ENCODE data around the gene PRELID1. TPM values are rescaled to one million over a fixed set of nuclear protein-coding genes. Genes with fewer than 3 reads are reported as not detected.

Gene PRELID1
- total RNA-seq, 2 donors from 2014 or later, result 157 to 165 TPM

DNA sequence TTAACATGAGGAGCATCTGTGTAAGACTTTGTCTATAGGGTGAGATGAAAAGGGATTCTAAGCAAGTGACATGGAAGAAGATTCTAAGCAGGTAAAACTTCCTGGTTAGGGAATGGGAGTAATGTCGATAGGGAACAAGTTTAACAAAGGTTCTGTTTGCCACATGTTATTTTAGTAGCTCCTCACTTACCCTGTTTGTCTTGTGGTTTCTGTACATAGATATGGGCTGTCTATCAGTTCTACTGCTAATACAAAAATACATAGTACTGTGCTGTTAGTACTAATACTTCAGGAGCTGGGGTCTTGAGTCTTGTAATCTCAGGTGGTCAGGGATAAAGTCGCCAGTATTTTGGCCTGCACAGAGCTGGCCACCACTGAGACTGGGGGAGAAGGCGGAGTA, 32.9 kb upstream of the PRELID1 start:
- WGBS, 2 experiments (ENCODE audit: insufficient coverage in 1 of 2, insufficient read length in 1 of 2), result 94 to 100% methylated on average over 2 to 3 of the region's 3 CpGs
- no peak overlapping the region for H3K27ac ChIP-seq (ENCODE audit: low read depth, low read length)

DNA sequence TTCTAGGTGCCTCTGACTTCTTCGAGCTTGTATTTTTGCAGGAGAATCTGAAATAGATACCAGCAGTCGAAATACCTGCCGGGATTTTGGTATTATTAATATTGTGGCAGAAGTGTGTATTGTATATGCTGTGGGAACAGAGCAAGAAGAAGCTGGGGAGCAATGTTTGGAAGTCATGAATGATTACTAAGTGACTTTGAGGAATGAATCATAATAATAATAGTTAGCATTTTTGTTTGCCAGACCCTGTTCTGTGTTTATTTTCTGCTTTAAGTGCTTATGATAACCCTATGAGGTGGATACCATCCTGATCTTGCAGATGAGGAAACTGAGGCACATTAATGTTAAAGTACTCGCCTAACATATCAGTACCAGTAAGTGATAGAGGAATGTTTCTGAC, 32.5 kb upstream of the PRELID1 start:
- Histone ChIP-seq H3K27ac (ENCODE audit: low read depth, low read length) (no peak overlapping the region), H3K36me3 (ENCODE audit: control insufficient read depth, insufficient read depth, low read length) (peaks cover 93% of the 10 kb centered on the region), H3K4me1 (ENCODE audit: control insufficient read depth, insufficient read depth, low read length) (no peaks in the 10 kb centered on the region), H3K9me3 (ENCODE audit: control insufficient read depth, low read length) (no peaks in the 10 kb centered on the region), H3K27me3 (ENCODE audit: control insufficient read depth, insufficient read depth, low read length, poor library complexity, severe bottlenecking) (no peaks in the 10 kb centered on the region), H3K9ac (ENCODE audit: extremely low read depth, low read length, poor library complexity, severe bottlenecking) (no peak overlapping the region), H3K4me3 (ENCODE audit: low read length) (no peak overlapping the region)
- H3K27me3 Mint-ChIP-seq (ENCODE audit: insufficient read depth), result no peaks in the 10 kb centered on the region
- peak overlapping the region; percentile 49 for H3K27ac Mint-ChIP-seq
- 99 to 100% methylated on average over 3 to 4 of the region's 4 CpGs for WGBS, 2 experiments (ENCODE audit: insufficient coverage in 1 of 2, insufficient read length in 1 of 2)
- peaks cover 4% of the 10 kb centered on the region for H3K4me1 Mint-ChIP-seq
- DNase-seq, result no peak
- no peak overlapping the region for H3K4me3 Mint-ChIP-seq
- no peaks in the 10 kb centered on the region for H3K9me3 Mint-ChIP-seq
- peaks cover 85% of the 10 kb centered on the region for H3K36me3 Mint-ChIP-seq (ENCODE audit: low read depth)
- TF ChIP-seq, protein P1, sequence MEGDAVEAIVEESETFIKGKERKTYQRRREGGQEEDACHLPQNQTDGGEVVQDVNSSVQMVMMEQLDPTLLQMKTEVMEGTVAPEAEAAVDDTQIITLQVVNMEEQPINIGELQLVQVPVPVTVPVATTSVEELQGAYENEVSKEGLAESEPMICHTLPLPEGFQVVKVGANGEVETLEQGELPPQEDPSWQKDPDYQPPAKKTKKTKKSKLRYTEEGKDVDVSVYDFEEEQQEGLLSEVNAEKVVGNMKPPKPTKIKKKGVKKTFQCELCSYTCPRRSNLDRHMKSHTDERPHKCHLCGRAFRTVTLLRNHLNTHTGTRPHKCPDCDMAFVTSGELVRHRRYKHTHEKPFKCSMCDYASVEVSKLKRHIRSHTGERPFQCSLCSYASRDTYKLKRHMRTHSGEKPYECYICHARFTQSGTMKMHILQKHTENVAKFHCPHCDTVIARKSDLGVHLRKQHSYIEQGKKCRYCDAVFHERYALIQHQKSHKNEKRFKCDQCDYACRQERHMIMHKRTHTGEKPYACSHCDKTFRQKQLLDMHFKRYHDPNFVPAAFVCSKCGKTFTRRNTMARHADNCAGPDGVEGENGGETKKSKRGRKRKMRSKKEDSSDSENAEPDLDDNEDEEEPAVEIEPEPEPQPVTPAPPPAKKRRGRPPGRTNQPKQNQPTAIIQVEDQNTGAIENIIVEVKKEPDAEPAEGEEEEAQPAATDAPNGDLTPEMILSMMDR (conservative IDR thresholded peaks at IDR 0.05), result no peak

More for the DNA sequence above, 32.9 kb upstream of the PRELID1 start:
- Mint-ChIP-seq H3K27me3 (ENCODE audit: insufficient read depth) (no peaks in the 10 kb centered on the region), H3K27ac (peak overlapping the region; percentile 49), H3K9me3 (no peaks in the 10 kb centered on the region), H3K36me3 (ENCODE audit: low read depth) (peaks cover 87% of the 10 kb centered on the region), H3K4me3 (no peak overlapping the region), H3K4me1 (peaks cover 4% of the 10 kb centered on the region)
- Histone ChIP-seq H3K4me3 (ENCODE audit: low read length) (no peak overlapping the region), H3K9me3 (ENCODE audit: control insufficient read depth, low read length) (no peaks in the 10 kb centered on the region), H3K36me3 (ENCODE audit: control insufficient read depth, insufficient read depth, low read length) (peaks cover 93% of the 10 kb centered on the region), H3K27me3 (ENCODE audit: control insufficient read depth, insufficient read depth, low read length, poor library complexity, severe bottlenecking) (no peaks in the 10 kb centered on the region), H3K9ac (ENCODE audit: extremely low read depth, low read length, poor library complexity, severe bottlenecking) (no peak overlapping the region), H3K4me1 (ENCODE audit: control insufficient read depth, insufficient read depth, low read length) (no peaks in the 10 kb centered on the region)
- DNase-seq, result no peak
- TF ChIP-seq, protein P1 (conservative IDR thresholded peaks at IDR 0.05), result no peak

DNA sequence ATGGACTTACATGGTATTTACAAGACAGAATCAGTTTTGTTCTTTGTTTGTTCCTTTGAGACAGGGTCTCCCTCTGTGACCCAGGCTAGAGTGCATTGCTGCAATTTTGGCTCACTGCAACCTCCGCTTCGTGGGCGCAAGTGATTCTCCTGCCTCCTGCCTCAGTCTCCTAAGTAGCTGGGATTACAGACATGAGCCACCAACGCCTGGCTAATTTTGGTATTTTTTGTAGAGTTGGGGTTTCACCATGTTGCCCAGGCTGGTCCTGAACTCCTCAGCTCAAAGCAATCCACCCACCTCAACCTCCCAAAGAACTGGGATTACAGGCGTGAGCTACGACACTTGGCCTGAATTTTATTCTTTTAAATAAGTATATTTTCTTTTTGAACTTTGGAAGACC, 27.7 kb upstream of the PRELID1 start:
- H3K27me3 Mint-ChIP-seq (ENCODE audit: insufficient read depth), result no peaks in the 10 kb centered on the region
- H3K36me3 Mint-ChIP-seq (ENCODE audit: low read depth), result peaks cover 82% of the 10 kb centered on the region
- H3K36me3 ChIP-seq (ENCODE audit: control insufficient read depth, insufficient read depth, low read length), result peaks cover 90% of the 10 kb centered on the region

More for the DNA sequence above, 27.7 kb upstream of the PRELID1 start:
- Mint-ChIP-seq H3K4me3 (no peak overlapping the region), H3K9me3 (no peaks in the 10 kb centered on the region), H3K4me1 (no peaks in the 10 kb centered on the region), H3K27ac (no peak overlapping the region)
- no peak overlapping the region for H3K27ac ChIP-seq (ENCODE audit: low read depth, low read length)
- no peaks in the 10 kb centered on the region for H3K27me3 ChIP-seq (ENCODE audit: control insufficient read depth, insufficient read depth, low read length, poor library complexity, severe bottlenecking)
- TF ChIP-seq, protein P1 (conservative IDR thresholded peaks at IDR 0.05), result no peak
- no peak overlapping the region for H3K4me3 ChIP-seq (ENCODE audit: low read length)
- no peaks in the 10 kb centered on the region for H3K4me1 ChIP-seq (ENCODE audit: control insufficient read depth, insufficient read depth, low read length)
- 80 to 97% methylated on average over 4 to 6 of the region's 6 CpGs for WGBS, 2 experiments (ENCODE audit: insufficient coverage in 1 of 2, insufficient read length in 1 of 2)
- H3K9me3 ChIP-seq (ENCODE audit: control insufficient read depth, low read length), result no peaks in the 10 kb centered on the region
- H3K9ac ChIP-seq (ENCODE audit: extremely low read depth, low read length, poor library complexity, severe bottlenecking), result no peak overlapping the region
- DNase-seq, result no peak
